Pericardium fibroblast (primary cell): ENCODE data around the gene C6orf15. TPM values are rescaled to one million over a fixed set of nuclear protein-coding genes. Genes with fewer than 3 reads are reported as not detected.

Source experiments
- total RNA-seq: library from RNA; depleted of rRNA; stranded (reverse); fragments of >200 nt; gene quantifications from 2 replicates; pipeline ENCODE4 v1.2.3, GENCODE V29; 2015

C6orf15 gene
- not detected in 2 replicates for total RNA-seq

DNA sequence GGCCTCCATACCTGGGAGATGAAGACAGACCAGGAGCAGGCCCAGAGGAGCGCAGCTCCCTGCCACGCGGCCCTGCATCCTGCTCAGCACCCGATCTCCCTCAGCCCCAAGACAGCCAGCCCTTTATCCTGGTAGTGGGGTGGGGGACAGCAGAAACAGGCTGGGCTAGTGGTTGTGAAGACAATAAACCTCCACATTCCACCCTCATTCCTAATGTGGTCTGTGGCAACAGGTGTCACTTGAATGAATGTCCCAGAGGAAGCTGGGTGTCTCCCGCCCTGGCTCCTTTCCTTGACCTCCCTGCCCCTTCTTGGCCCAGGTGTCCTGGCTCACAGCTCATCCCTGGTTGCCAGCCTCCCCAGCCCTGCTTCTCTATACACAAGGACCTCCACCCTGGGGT lies at the start of gene C6orf15:
C6orf15 (minus strand) TSS at position 98 of the 400 bp plus-strand sequence; CDS start at position 78, 20 bp downstream.

DNA sequence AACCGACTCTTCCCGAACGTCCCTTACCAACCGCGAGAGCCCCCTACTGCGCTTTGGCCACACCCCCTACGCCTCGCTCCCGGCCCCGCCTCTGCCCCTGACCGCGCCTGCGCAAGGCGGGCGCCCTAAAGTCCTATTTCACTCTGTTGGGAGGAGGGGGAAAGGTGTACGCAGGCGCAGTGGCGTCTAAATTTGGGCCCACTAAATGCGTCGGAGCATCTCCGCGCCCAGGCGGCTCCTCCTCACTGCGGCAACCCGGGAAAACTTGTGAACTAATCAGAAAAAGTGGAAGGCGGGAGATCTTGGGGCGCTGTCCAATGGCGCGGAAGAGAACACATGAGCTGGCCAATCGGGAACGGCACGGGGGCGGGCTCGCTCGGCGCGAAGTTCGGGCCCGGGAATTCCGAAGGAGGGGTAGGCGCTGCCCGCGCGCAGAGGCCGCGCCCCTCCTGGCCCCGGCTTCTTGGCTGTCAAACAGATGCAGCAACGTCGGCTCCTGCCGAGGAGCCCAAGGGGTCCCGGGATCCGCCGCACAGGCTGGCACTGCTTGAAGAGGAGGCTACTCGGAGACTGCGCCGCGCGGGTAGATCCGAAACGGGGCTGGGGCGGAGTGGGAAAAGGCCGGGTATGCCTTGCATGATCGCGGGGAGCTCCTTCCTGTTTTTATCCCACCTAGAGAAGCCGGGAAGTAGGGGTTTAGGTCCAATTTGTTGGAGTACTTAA lies 45.9 kb upstream of the C6orf15 start, which contains the start of gene TCF19:
TCF19 (plus strand) TSS at position 450 of the 723 bp plus-strand sequence. CDS start 881 bp downstream, outside the sequence.

DNA sequence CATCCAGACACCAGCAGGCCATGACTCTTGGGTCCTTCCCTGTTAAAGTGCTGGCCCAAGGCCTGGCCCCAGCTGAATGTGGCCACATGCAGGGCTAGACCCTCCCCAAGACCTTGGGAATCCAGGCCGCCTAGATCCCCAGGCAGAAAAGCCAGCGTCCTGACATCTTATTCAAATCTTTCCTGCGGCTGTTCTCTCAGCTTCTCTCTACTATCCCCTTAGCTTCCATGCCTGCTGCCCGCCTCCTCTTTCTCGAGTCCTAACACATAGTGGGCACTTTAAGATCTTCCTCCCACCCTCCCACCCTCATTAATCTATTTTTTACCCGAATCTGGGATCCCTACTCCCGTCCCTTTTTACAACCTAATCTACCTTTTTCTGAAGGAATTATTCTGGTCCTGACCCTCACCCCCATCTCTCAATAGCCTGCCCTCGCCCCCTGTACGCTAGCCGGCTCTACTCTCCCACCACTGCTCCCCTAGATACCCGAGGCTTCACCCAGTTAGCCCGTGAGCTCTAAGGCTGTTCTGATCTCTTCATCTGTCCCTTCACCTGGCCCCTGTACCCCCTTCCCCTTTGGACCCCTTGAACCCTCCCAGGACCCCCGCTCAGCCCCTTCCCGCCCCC lies 45.3 kb upstream of the C6orf15 start, which contains the start of gene CCHCR1:
CCHCR1 (minus strand) TSS at position 290 of the 627 bp plus-strand sequence; CDS start at position 88, 202 bp downstream.

DNA sequence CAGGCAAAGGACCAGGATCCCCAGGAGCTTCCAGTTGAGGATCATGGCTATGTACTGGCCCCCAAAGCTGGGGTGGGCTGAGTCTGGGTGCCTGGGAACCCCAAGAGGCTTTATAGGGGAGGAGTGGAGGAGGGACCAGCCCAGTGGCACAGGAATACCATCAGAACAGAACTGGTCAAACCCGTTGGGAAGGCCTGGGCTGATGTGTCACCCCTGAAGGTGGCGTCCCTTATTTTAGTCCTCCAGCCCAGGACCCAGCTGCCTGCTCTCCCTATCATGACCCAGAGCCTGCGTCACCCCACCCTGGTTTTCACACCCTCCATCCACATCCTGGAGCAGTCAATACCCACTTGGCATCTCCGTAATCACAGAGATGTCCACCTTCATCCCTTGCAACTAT lies 26.6 kb upstream of the C6orf15 start, which contains the start of gene PSORS1C2:
PSORS1C2 (minus strand) TSS at position 85 of the 400 bp plus-strand sequence; CDS start at position 45, 40 bp downstream.

DNA sequence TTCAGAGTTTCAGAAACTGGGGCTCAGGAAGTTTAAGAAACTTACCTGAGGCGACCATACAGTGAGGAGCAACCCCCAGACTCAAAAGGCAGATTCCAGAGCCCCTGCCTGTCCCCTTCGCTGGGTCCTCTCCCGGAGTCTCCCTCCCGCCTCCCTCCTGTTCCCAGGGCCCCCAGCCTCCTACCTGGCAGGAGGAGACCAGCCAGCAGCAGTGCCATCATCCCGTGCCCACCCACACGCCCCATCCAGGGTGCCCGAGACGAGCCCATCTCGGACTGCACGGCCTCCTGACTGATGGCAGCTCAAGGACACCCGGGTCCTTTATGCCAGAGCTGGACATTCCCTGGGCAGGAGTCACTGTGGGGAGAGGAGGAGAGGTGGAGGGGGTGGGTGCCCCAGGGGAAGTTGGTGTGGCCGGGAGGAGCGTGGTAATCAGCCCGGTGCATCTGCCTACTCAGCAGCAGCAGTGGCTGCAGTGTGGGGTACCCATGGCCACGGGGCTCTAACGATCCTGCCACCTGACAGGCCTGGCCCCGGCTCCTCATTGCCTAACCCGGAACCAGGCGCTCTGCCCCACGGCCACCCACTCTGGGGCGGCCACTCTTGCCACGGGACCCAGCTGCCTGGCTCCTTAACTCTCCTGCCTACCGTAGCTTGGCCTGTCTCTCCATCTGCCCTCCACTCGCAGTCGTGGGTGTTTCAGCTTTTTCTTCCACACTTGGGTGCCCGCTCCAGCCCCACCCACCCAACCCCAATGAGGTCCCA lies 8.0 kb upstream of the C6orf15 start, which contains the start of gene CDSN:
CDSN (minus strand) TSS at position 296 of the 765 bp plus-strand sequence; CDS start at position 269, 27 bp downstream.

DNA sequence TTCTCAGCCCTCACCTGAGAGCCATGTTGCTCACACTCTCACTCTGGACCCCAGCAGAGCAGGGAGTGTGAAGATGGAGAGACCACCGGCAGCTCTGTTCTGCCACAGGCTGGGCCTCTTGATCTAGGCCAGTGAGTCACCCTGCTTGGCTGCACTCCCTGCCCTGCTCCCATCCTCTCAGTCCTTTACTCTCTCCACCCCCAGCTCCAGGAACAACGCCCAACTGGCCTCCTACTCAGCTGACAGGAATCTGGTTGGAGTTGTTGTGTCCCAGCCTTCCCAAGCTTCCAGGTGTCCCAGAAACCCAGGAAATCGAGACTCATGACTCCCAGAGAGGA lies 2.1 kb upstream of the C6orf15 start, which contains the start of gene PSORS1C1:
PSORS1C1 (plus strand) TSS at position 260 of the 338 bp plus-strand sequence. CDS start 14,833 bp downstream, outside the sequence.

Other genes starting within 250 kb of the C6orf15 start
- 51.3 and 85.0 TPM in 2 replicates for gene DDR1, start 228.1 kb downstream of the C6orf15 start, total RNA-seq
- gene GTF2H4, start 204.4 kb downstream of the C6orf15 start, total RNA-seq, result 9.6 and 10.3 TPM in 2 replicates
- 15.2 and 16.9 TPM in 2 replicates for gene VARS2, start 198.3 kb downstream of the C6orf15 start, total RNA-seq
- gene SFTA2, start 180.4 kb downstream of the C6orf15 start, total RNA-seq, result not detected in 2 replicates
- gene MUCL3, start 171.6 kb downstream of the C6orf15 start, total RNA-seq, result not detected in 2 replicates
- not detected in 2 replicates for gene MUC21, start 128.9 kb downstream of the C6orf15 start, total RNA-seq
- not detected in 2 replicates for gene MUC22, start 102.1 kb downstream of the C6orf15 start, total RNA-seq
- gene PSORS1C1, start 2.2 kb upstream of the C6orf15 start, total RNA-seq, result 0.82 and 16.1 TPM in 2 replicates
- not detected in 2 replicates for gene CDSN, start 7.9 kb upstream of the C6orf15 start, total RNA-seq
- gene PSORS1C2, start 26.5 kb upstream of the C6orf15 start, total RNA-seq, result not detected in 2 replicates
- 9.2 and 12.5 TPM in 2 replicates for gene CCHCR1, start 45.2 kb upstream of the C6orf15 start, total RNA-seq
- gene TCF19, start 46.0 kb upstream of the C6orf15 start, total RNA-seq, result 2.7 and 5.0 TPM in 2 replicates
- gene POU5F1, start 58.1 kb upstream of the C6orf15 start, total RNA-seq, result 0.23 TPM in 1 of 2 replicates, not detected in the other
- 58.0 and 315 TPM in 2 replicates for gene HLA-C, start 159.5 kb upstream of the C6orf15 start, total RNA-seq
- gene HLA-B, start 244.6 kb upstream of the C6orf15 start, total RNA-seq, result 77.2 and 211 TPM in 2 replicates